SU-DHL-6 (cell line): ENCODE measurements around the gene ZNF335.

Source experiments
- H2AFZ ChIP-seq: fragments of 200-600 bp; sonication (generic); 2 replicates; pipeline ENCODE4 v1.6.1; 2014; ENCODE audit warnings: low read depth, mild to moderate bottlenecking, moderate library complexity, mixed read lengths, antibody characterized with exemption, low read length; ENCODE audit not compliant: severe bottlenecking
- H3F3A ChIP-seq: fragments of 200-600 bp; shearing (Covaris generic); 2 replicates; pipeline ENCODE4 v1.6.0; 2016; ENCODE audit warnings: antibody characterized with exemption, mild to moderate bottlenecking; ENCODE audit not compliant: insufficient read depth
- H3K27ac ChIP-seq: fragments of 200-600 bp; sonication (generic); 2 replicates; pipeline ENCODE4 v1.5.1; 2016; ENCODE audit warnings: low read depth, mild to moderate bottlenecking, low read length, moderate library complexity, mixed read lengths
- H3K27me3 ChIP-seq: fragments of 200-600 bp; sonication (generic), shearing (Covaris generic); 2 replicates; pipeline ENCODE4 v1.6.0; 2014; ENCODE audit warnings: mild to moderate bottlenecking, low read length
- H3K36me3 ChIP-seq: fragments of 200-600 bp; sonication (generic); 2 replicates; pipeline ENCODE4 v1.6.1; 2014; ENCODE audit warnings: mild to moderate bottlenecking, low read length, mixed read lengths
- H3K4me2 ChIP-seq: fragments of 300-600, 200-600 bp; shearing (Covaris generic), sonication (generic); 2 replicates; pipeline ENCODE4 v1.6.0; 2014; ENCODE audit warnings: low read length, low read depth, mild to moderate bottlenecking; ENCODE audit not compliant: poor library complexity, severe bottlenecking
- H3K4me3 ChIP-seq: fragments of 200-600 bp; sonication (generic); 2 replicates; pipeline ENCODE4 v1.5.1; 2014; ENCODE audit warnings: antibody characterized with exemption, low read length, mild to moderate bottlenecking, mixed read lengths; ENCODE audit not compliant: insufficient read depth, poor library complexity, severe bottlenecking
- H3K79me2 ChIP-seq: fragments of 200-600 bp; sonication (generic); 2 replicates; pipeline ENCODE4 v1.6.1; 2014; ENCODE audit warnings: mild to moderate bottlenecking, low read length, moderate library complexity; ENCODE audit not compliant: insufficient read depth
- H3K9ac ChIP-seq: fragments of 200-600 bp; sonication (generic); 2 replicates; pipeline ENCODE4 v1.7.0; 2014; ENCODE audit warnings: mild to moderate bottlenecking, low read length
- H3K9me2 ChIP-seq: fragments of 200-600 bp; sonication (generic); replicated peaks from 2 replicates; pipeline ENCODE4 v1.6.1; 2014; ENCODE audit warnings: low read length; ENCODE audit not compliant: insufficient read depth
- H3K9me3 ChIP-seq: fragments of 200-600 bp; sonication (generic); 2 replicates; pipeline ENCODE4 v1.6.1; 2014; ENCODE audit warnings: low read length, mixed read lengths; ENCODE audit not compliant: insufficient read depth
- H4K20me1 ChIP-seq: fragments of 200-600 bp; sonication (generic); 2 replicates; pipeline ENCODE4 v1.6.1; 2014; ENCODE audit warnings: low read depth, mild to moderate bottlenecking, antibody characterized with exemption, low read length, moderate library complexity, mixed read lengths
- CTCF ChIP-seq: fragments of 200-600 bp; sonication (generic); IDR thresholded peaks from one replicate; pipeline ENCODE4 v1.5.1; 2017; ENCODE audit warnings: antibody characterized with exemption, mild to moderate bottlenecking, low read length, moderate library complexity; ENCODE audit not compliant: insufficient read depth, poor library complexity, severe bottlenecking
- EZH2phosphoT487 ChIP-seq: fragments of 200-600 bp; sonication (generic), shearing (Covaris generic); conservative IDR thresholded peaks from 2 replicates; pipeline ENCODE4 v1.6.1; 2018; ENCODE audit warnings: mild to moderate bottlenecking, antibody characterized with exemption, low read length, moderate library complexity, mixed read lengths

ZNF335 gene

GRCh38 chr20:45972500-45973183 lies 639 bp upstream of the ZNF335 start:
- H3K4me3 ChIP-seq = peak overlapping the region; percentile 92
- no peaks in the 10 kb centered on the region; the same call in 1 of the 2 replicates for H4K20me1 ChIP-seq
- H3K9me2 ChIP-seq = no peaks in the 10 kb centered on the region
- H3K9me3 ChIP-seq = no peaks in the 10 kb centered on the region
- peak overlapping the region; percentile 95 for H3K9ac ChIP-seq
- no peaks in the 10 kb centered on the region for H3K27me3 ChIP-seq
- H3K36me3 ChIP-seq = no peaks in the 10 kb centered on the region
- H3K27ac ChIP-seq = peak overlapping the region; percentile 97
- peaks cover 27% of the 10 kb centered on the region for H3K79me2 ChIP-seq
- H2AFZ ChIP-seq = peak overlapping the region; percentile 91
- H3K4me2 ChIP-seq = peak overlapping the region; percentile 95
- peaks cover 4% of the 10 kb centered on the region; the same call in 1 of the 2 replicates for H3F3A ChIP-seq
- TF ChIP-seq CTCF (no peak), EZH2phosphoT487 (no peak)

- peak overlapping the region; percentile 92 for H3K4me3 ChIP-seq
- peak overlapping the region; percentile 53 for H2AFZ ChIP-seq
- no peak for TF ChIP-seq EZH2phosphoT487
- no peak for TF ChIP-seq CTCF
Observed at GRCh38 chr20:45971425-45971674, 653 bp downstream of the ZNF335 start.

GRCh38 chr20:45970646-45971424 lies 1.2 kb downstream of the ZNF335 start:
- peak overlapping the region; percentile 95 for H3K9ac ChIP-seq
- H4K20me1 ChIP-seq = no peaks in the 10 kb centered on the region; the same call in 1 of the 2 replicates
- H3K9me3 ChIP-seq = no peaks in the 10 kb centered on the region
- H2AFZ ChIP-seq = peak overlapping the region; percentile 53
- peaks cover 4% of the 10 kb centered on the region; the same call in 1 of the 2 replicates for H3F3A ChIP-seq
- H3K27ac ChIP-seq = peak overlapping the region; percentile 97
- H3K27me3 ChIP-seq = no peaks in the 10 kb centered on the region
- H3K79me2 ChIP-seq = peaks cover 27% of the 10 kb centered on the region
- peak overlapping the region; percentile 92 for H3K4me3 ChIP-seq
- no peaks in the 10 kb centered on the region for H3K36me3 ChIP-seq
- H3K9me2 ChIP-seq = no peaks in the 10 kb centered on the region
- peak overlapping the region; percentile 61 for H3K4me2 ChIP-seq
- TF ChIP-seq EZH2phosphoT487 = no peak
- TF ChIP-seq CTCF = no peak

More at GRCh38 chr20:45971425-45971674, 653 bp downstream of the ZNF335 start:
- Histone ChIP-seq H3K9me3 (no peaks in the 10 kb centered on the region), H3K9ac (peak overlapping the region; percentile 95), H3K9me2 (no peaks in the 10 kb centered on the region), H4K20me1 (no peaks in the 10 kb centered on the region; the same call in 1 of the 2 replicates), H3K27ac (peak overlapping the region; percentile 97), H3K4me2 (peak overlapping the region; percentile 61), H3K36me3 (no peaks in the 10 kb centered on the region), H3K27me3 (no peaks in the 10 kb centered on the region), H3K79me2 (peaks cover 27% of the 10 kb centered on the region), H3F3A (peaks cover 4% of the 10 kb centered on the region; the same call in 1 of the 2 replicates)
